Measurements from ENCODE around the gene MYO18B.

The MYO18B gene

GRCh38 chr22:25750569-25751173 is 8.7 kb downstream of the MYO18B start:
- Histone ChIP-seq H3K9me3 (ENCODE audit: control insufficient read depth, insufficient read depth, low read length) (no peaks in the 10 kb centered on the region), H3K36me3 (ENCODE audit: insufficient read depth, low read length) (no peaks in the 10 kb centered on the region), H3K4me1 (ENCODE audit: insufficient read depth, low read length) (no peaks in the 10 kb centered on the region), H3K9ac (ENCODE audit: low read depth, low read length) (no peak overlapping the region)

GRCh38 chr22:25751174-25751581 is 9.2 kb downstream of the MYO18B start:
- no peaks in the 10 kb centered on the region for H3K4me1 ChIP-seq (ENCODE audit: insufficient read depth, low read length)
- H3K9me3 ChIP-seq (ENCODE audit: control insufficient read depth, insufficient read depth, low read length) = no peaks in the 10 kb centered on the region
- H3K36me3 ChIP-seq (ENCODE audit: insufficient read depth, low read length) = no peaks in the 10 kb centered on the region
- H3K9ac ChIP-seq (ENCODE audit: low read depth, low read length) = no peak overlapping the region

GRCh38 chr22:25752615-25753214 is 10.7 kb downstream of the MYO18B start:
- H3K9me3 ChIP-seq (ENCODE audit: control insufficient read depth, insufficient read depth, low read length) = no peaks in the 10 kb centered on the region
- no peaks in the 10 kb centered on the region for H3K36me3 ChIP-seq (ENCODE audit: insufficient read depth, low read length)
- no peak overlapping the region for H3K9ac ChIP-seq (ENCODE audit: low read depth, low read length)
- no peaks in the 10 kb centered on the region for H3K4me1 ChIP-seq (ENCODE audit: insufficient read depth, low read length)

- Histone ChIP-seq H3K36me3 (ENCODE audit: insufficient read depth, low read length) (no peaks in the 10 kb centered on the region), H3K9me3 (ENCODE audit: control insufficient read depth, insufficient read depth, low read length) (no peaks in the 10 kb centered on the region), H3K9ac (ENCODE audit: low read depth, low read length) (no peak overlapping the region), H3K4me1 (ENCODE audit: insufficient read depth, low read length) (no peaks in the 10 kb centered on the region)
Measured at GRCh38 chr22:25753252-25753651, 11.3 kb downstream of the MYO18B start.

GRCh38 chr22:25754527-25755202 is 12.7 kb downstream of the MYO18B start:
- H3K36me3 ChIP-seq (ENCODE audit: insufficient read depth, low read length) = no peaks in the 10 kb centered on the region

GRCh38 chr22:25757686-25758085 is 15.7 kb downstream of the MYO18B start:
- no peaks in the 10 kb centered on the region for H3K4me1 ChIP-seq (ENCODE audit: insufficient read depth, low read length)
- no peaks in the 10 kb centered on the region for H3K9me3 ChIP-seq (ENCODE audit: control insufficient read depth, insufficient read depth, low read length)
- H3K36me3 ChIP-seq (ENCODE audit: insufficient read depth, low read length) = no peaks in the 10 kb centered on the region
- no peak overlapping the region for H3K9ac ChIP-seq (ENCODE audit: low read depth, low read length)

More at GRCh38 chr22:25754527-25755202, 12.7 kb downstream of the MYO18B start:
- Histone ChIP-seq H3K9ac (ENCODE audit: low read depth, low read length) (no peak overlapping the region), H3K4me1 (ENCODE audit: insufficient read depth, low read length) (no peaks in the 10 kb centered on the region), H3K9me3 (ENCODE audit: control insufficient read depth, insufficient read depth, low read length) (no peaks in the 10 kb centered on the region)

GRCh38 chr22:25758316-25758715 is 16.3 kb downstream of the MYO18B start:
- H3K4me1 ChIP-seq (ENCODE audit: insufficient read depth, low read length) = no peaks in the 10 kb centered on the region
- no peak overlapping the region for H3K9ac ChIP-seq (ENCODE audit: low read depth, low read length)
- no peaks in the 10 kb centered on the region for H3K36me3 ChIP-seq (ENCODE audit: insufficient read depth, low read length)
- no peaks in the 10 kb centered on the region for H3K9me3 ChIP-seq (ENCODE audit: control insufficient read depth, insufficient read depth, low read length)

GRCh38 chr22:25759825-25760231 is 17.8 kb downstream of the MYO18B start:
- no peaks in the 10 kb centered on the region for H3K4me1 ChIP-seq (ENCODE audit: insufficient read depth, low read length)
- H3K9ac ChIP-seq (ENCODE audit: low read depth, low read length) = no peak overlapping the region
- H3K9me3 ChIP-seq (ENCODE audit: control insufficient read depth, insufficient read depth, low read length) = no peaks in the 10 kb centered on the region
- no peaks in the 10 kb centered on the region for H3K36me3 ChIP-seq (ENCODE audit: insufficient read depth, low read length)

- H3K9ac ChIP-seq (ENCODE audit: low read depth, low read length) = no peak overlapping the region
- H3K9me3 ChIP-seq (ENCODE audit: control insufficient read depth, insufficient read depth, low read length) = no peaks in the 10 kb centered on the region
- no peaks in the 10 kb centered on the region for H3K36me3 ChIP-seq (ENCODE audit: insufficient read depth, low read length)
- H3K4me1 ChIP-seq (ENCODE audit: insufficient read depth, low read length) = no peaks in the 10 kb centered on the region
Measured at GRCh38 chr22:25760294-25760693, 18.3 kb downstream of the MYO18B start.

- no peak overlapping the region for H3K9ac ChIP-seq (ENCODE audit: low read depth, low read length)
- H3K36me3 ChIP-seq (ENCODE audit: insufficient read depth, low read length) = no peaks in the 10 kb centered on the region
- no peaks in the 10 kb centered on the region for H3K9me3 ChIP-seq (ENCODE audit: control insufficient read depth, insufficient read depth, low read length)
- no peaks in the 10 kb centered on the region for H3K4me1 ChIP-seq (ENCODE audit: insufficient read depth, low read length)
Measured at GRCh38 chr22:25760848-25761595, 19.0 kb downstream of the MYO18B start.

GRCh38 chr22:25762147-25762546 is 20.2 kb downstream of the MYO18B start:
- H3K4me1 ChIP-seq (ENCODE audit: insufficient read depth, low read length) = no peaks in the 10 kb centered on the region
- no peak overlapping the region for H3K9ac ChIP-seq (ENCODE audit: low read depth, low read length)
- no peaks in the 10 kb centered on the region for H3K36me3 ChIP-seq (ENCODE audit: insufficient read depth, low read length)
- H3K9me3 ChIP-seq (ENCODE audit: control insufficient read depth, insufficient read depth, low read length) = 0 out of 2 replicates have a peak, but pooled peaks cover 2% of the 10 kb centered on the region

GRCh38 chr22:25763239-25763777 is 21.3 kb downstream of the MYO18B start:
- Histone ChIP-seq H3K4me1 (ENCODE audit: insufficient read depth, low read length) (no peaks in the 10 kb centered on the region), H3K36me3 (ENCODE audit: insufficient read depth, low read length) (no peaks in the 10 kb centered on the region), H3K9me3 (ENCODE audit: control insufficient read depth, insufficient read depth, low read length) (0 out of 2 replicates have a peak, but pooled peaks cover 2% of the 10 kb centered on the region), H3K9ac (ENCODE audit: low read depth, low read length) (no peak overlapping the region)

- Histone ChIP-seq H3K9me3 (ENCODE audit: control insufficient read depth, insufficient read depth, low read length) (0 out of 2 replicates have a peak, but pooled peaks cover 2% of the 10 kb centered on the region), H3K4me1 (ENCODE audit: insufficient read depth, low read length) (no peaks in the 10 kb centered on the region), H3K9ac (ENCODE audit: low read depth, low read length) (no peak overlapping the region), H3K36me3 (ENCODE audit: insufficient read depth, low read length) (no peaks in the 10 kb centered on the region)
Measured at GRCh38 chr22:25764270-25765015, 22.5 kb downstream of the MYO18B start.

GRCh38 chr22:25765016-25765367 is 23.0 kb downstream of the MYO18B start:
- H3K9me3 ChIP-seq (ENCODE audit: control insufficient read depth, insufficient read depth, low read length) = 0 out of 2 replicates have a peak, but pooled peaks cover 2% of the 10 kb centered on the region
- no peaks in the 10 kb centered on the region for H3K36me3 ChIP-seq (ENCODE audit: insufficient read depth, low read length)
- H3K9ac ChIP-seq (ENCODE audit: low read depth, low read length) = no peak overlapping the region
- H3K4me1 ChIP-seq (ENCODE audit: insufficient read depth, low read length) = no peaks in the 10 kb centered on the region

All from ES-I3 (cell line).